Esophagus squamous epithelium (tissue), 5 donors: ENCODE results near the gene PTPRN2. TPM values are rescaled to one million over a fixed set of nuclear protein-coding genes. Genes with fewer than 3 reads are reported as not detected.

Experiments used
- DNase-seq: peaks from one replicate; lab custom pipeline; 2025; lab: John Stamatoyannopoulos, UW
- H3K27ac ChIP-seq, 4 donors: fragments of 200-600 bp; sonication (generic); one replicate each; pipeline ENCODE4 v1.5.1; 2016 to 2019; ENCODE audit warnings: mild to moderate bottlenecking in 1 of 4
- H3K27me3 ChIP-seq, 4 donors: fragments of 200-600 bp; sonication (generic); 1 replicate in 3 of 4; 2 replicates in 1 of 4; pipeline versions ENCODE4 v1.5.1 to v1.6.0; 2017 to 2021; ENCODE audit warnings: antibody characterized with exemption in 1 of 4
- H3K36me3 ChIP-seq, 3 donors: fragments of 200-600 bp; sonication (generic); one replicate each; pipeline ENCODE4 v1.5.1; 2016 to 2019
- H3K4me1 ChIP-seq, 3 donors: fragments of 200-600 bp; sonication (generic); one replicate each; pipeline ENCODE4 v1.5.1; 2017 to 2019
- H3K4me3 ChIP-seq, 4 donors: fragments of 200-600 bp; sonication (generic); 1 replicate in 3 of 4; 2 replicates in 1 of 4; pipeline ENCODE4 v1.5.1; 2016 to 2019; ENCODE audit warnings: mild to moderate bottlenecking in 2 of 4, moderate library complexity in 1 of 4
- H3K9me3 ChIP-seq, 3 donors: fragments of 200-600 bp; sonication (generic); one replicate each; pipeline ENCODE4 v1.5.1; 2016 to 2019
- CTCF ChIP-seq, 6 experiments: fragments of 450-650 bp in 4 of 6; fragments of 200-600 bp in 2 of 6; sonication (generic) in 2 of 6; IDR thresholded peaks; one replicate each; pipeline ENCODE4 v1.5.1; 2016 to 2019; ENCODE audit warnings: antibody characterized with exemption in 6 of 6, mild to moderate bottlenecking in 4 of 6, moderate library complexity in 4 of 6
- POLR2A ChIP-seq, 4 donors: fragments of 450-650 bp; IDR thresholded peaks; one replicate each; pipeline ENCODE4 v1.6.1; 2017; ENCODE audit warnings: antibody characterized with exemption in 4 of 4, mild to moderate bottlenecking in 4 of 4, moderate library complexity in 3 of 4
- WGBS, 2 donors: methylation state at CpG; one replicate each; pipeline ENCODE4 v1.1.5; 2018; 5-methylcytosine and 5-hydroxymethylcytosine counted together
- intact Hi-C: fragments of 100-400 bp; cut with DNase I; formaldehyde crosslinking; loops from one replicate; pipeline ENCODE4 v1.15.0; 2022
- total RNA-seq, 4 donors: library from RNA; depleted of rRNA; stranded (reverse); fragments of >200 nt; gene quantifications; one replicate each; pipeline ENCODE4 v1.1.0, GENCODE V29; 2016
- donor health status: DM: yes; HTN: yes; CAD: no.

PTPRN2 gene
- total RNA-seq, 4 donors from 2014 or later, result 0.38 to 2.7 (median 1.0) TPM

GRCh38 chr7:158025686-158026600 lies 561.7 kb downstream of the PTPRN2 start:
- Histone ChIP-seq H3K27me3 (no peaks in the 10 kb centered on the region), H3K9me3 (no peaks in the 10 kb centered on the region), H3K36me3 (no peaks in the 10 kb centered on the region), H3K4me1 (no peaks in the 10 kb centered on the region), H3K4me3 (no peak overlapping the region), H3K27ac (no peak overlapping the region)
- no peak for TF ChIP-seq POLR2A (IDR thresholded peaks at IDR 0.05)
- TF ChIP-seq CTCF (IDR thresholded peaks at IDR 0.05), result no peak
- WGBS, 2 donors, result 89 to 91% methylated on average over 26 to 30 of the region's 30 CpGs
- intact Hi-C loops, result no loop called here
- no peak for DNase-seq

GRCh38 chr7:158024881-158025280 lies 562.7 kb downstream of the PTPRN2 start:
- TF ChIP-seq POLR2A (IDR thresholded peaks at IDR 0.05), result no peak
- TF ChIP-seq CTCF (IDR thresholded peaks at IDR 0.05), result no peak
- H3K9me3 ChIP-seq, result no peaks in the 10 kb centered on the region
- WGBS, 2 donors, result 72 to 90% methylated on average over 5 of the region's 5 CpGs
- intact Hi-C loops, result no loop called here
- H3K4me3 ChIP-seq, result no peak overlapping the region
- no peak for DNase-seq
- H3K36me3 ChIP-seq, result no peaks in the 10 kb centered on the region
- H3K27ac ChIP-seq, result no peak overlapping the region
- no peaks in the 10 kb centered on the region for H3K4me1 ChIP-seq
- H3K27me3 ChIP-seq, result no peaks in the 10 kb centered on the region

GRCh38 chr7:158024351-158024715 lies 563.3 kb downstream of the PTPRN2 start:
- 84 to 91% methylated on average over 6 of the region's 6 CpGs for WGBS, 2 donors
- no peak for TF ChIP-seq CTCF (IDR thresholded peaks at IDR 0.05)
- TF ChIP-seq POLR2A (IDR thresholded peaks at IDR 0.05), result no peak
- intact Hi-C loops, result no loop called here
- no peak overlapping the region for H3K4me3 ChIP-seq
- no peaks in the 10 kb centered on the region for H3K27me3 ChIP-seq
- no peak overlapping the region for H3K27ac ChIP-seq
- H3K4me1 ChIP-seq, result no peaks in the 10 kb centered on the region
- no peak for DNase-seq
- H3K9me3 ChIP-seq, result no peaks in the 10 kb centered on the region
- H3K36me3 ChIP-seq, result no peaks in the 10 kb centered on the region

GRCh38 chr7:158023681-158024350 lies 563.8 kb downstream of the PTPRN2 start:
- H3K4me3 ChIP-seq, result no peak overlapping the region
- TF ChIP-seq CTCF (IDR thresholded peaks at IDR 0.05) (no peak), POLR2A (IDR thresholded peaks at IDR 0.05) (no peak)
- no peaks in the 10 kb centered on the region for H3K4me1 ChIP-seq
- H3K27ac ChIP-seq, result no peak overlapping the region
- H3K27me3 ChIP-seq, result no peaks in the 10 kb centered on the region
- no peak for DNase-seq
- WGBS, 2 donors, result 70 to 83% methylated on average over 2 to 3 of the region's 7 CpGs
- H3K9me3 ChIP-seq, result no peaks in the 10 kb centered on the region
- H3K36me3 ChIP-seq, result no peaks in the 10 kb centered on the region
- intact Hi-C loops, result no loop called here

- H3K4me3 ChIP-seq, result no peak overlapping the region
- 67 to 71% methylated on average over 8 of the region's 8 CpGs for WGBS, 2 donors
- TF ChIP-seq CTCF (IDR thresholded peaks at IDR 0.05), result no peak
- TF ChIP-seq POLR2A (IDR thresholded peaks at IDR 0.05), result no peak
- no peaks in the 10 kb centered on the region for H3K4me1 ChIP-seq
- H3K9me3 ChIP-seq, result no peaks in the 10 kb centered on the region
- no peaks in the 10 kb centered on the region for H3K27me3 ChIP-seq
- H3K36me3 ChIP-seq, result no peaks in the 10 kb centered on the region
- intact Hi-C loops, result no loop called here
- DNase-seq, result no peak
- no peak overlapping the region for H3K27ac ChIP-seq
These were observed 564.5 kb downstream of the PTPRN2 start for GRCh38 chr7:158023157-158023556.
